H1 (cell line): ENCODE data around the gene SARS2. TPM values are rescaled to one million over a fixed set of nuclear protein-coding genes. Genes with fewer than 3 reads are reported as not detected.
A peak's percentile ranks its signal among the peaks of the same experiment; 100 is the strongest.

Source experiments
- CTCF ChIA-PET: fragments of 300-600 bp; sonication (Branson Sonifier 250); formaldehyde crosslinking; loops from one replicate; lab custom pipeline; 2021; ENCODE audit not compliant: partially characterized antibody; lab: Charles Lee
- POLR2A ChIA-PET: fragments of 300-600 bp; sonication (Branson Sonifier 250); formaldehyde crosslinking; loops from one replicate; lab custom pipeline; 2021; ENCODE audit warnings: inconsistent platforms; ENCODE audit not compliant: partially characterized antibody; lab: Charles Lee
- DNase-seq, 2 experiments: peaks; one replicate each; pipeline versions ENCODE4 v3.0.0 to v3.0.0-alpha.2; 2010 to 2022; ENCODE audit warnings: low spot score in 2 of 2, low read depth in 1 of 2, mixed read lengths in 1 of 2
- FAIRE-seq: peaks from 2 replicates; lab custom pipeline; 2011; peaks lifted over from hg19 to GRCh38; lab: Jason Lieb, UNC
- H2AFZ ChIP-seq: 2 replicates; pipeline ENCODE4 v1.8.1; 2012; ENCODE audit warnings: low read length, inconsistent platforms
- H2AK5ac ChIP-seq: 2 replicates; pipeline ENCODE4 v1.6.1; 2013; ENCODE audit warnings: low read depth, low read length
- H2BK120ac ChIP-seq: replicated peaks from 2 replicates; pipeline ENCODE3; 2013; ENCODE audit warnings: low read depth, low read length, inconsistent platforms
- H2BK12ac ChIP-seq: 2 replicates; pipeline ENCODE4 v1.6.1; 2013; ENCODE audit warnings: low read depth, low read length
- H2BK15ac ChIP-seq: 2 replicates; pipeline ENCODE4 v1.6.1; 2013; ENCODE audit warnings: low read length
- H2BK20ac ChIP-seq: 2 replicates; pipeline ENCODE4 v1.6.1; 2013; ENCODE audit warnings: low read length
- H2BK5ac ChIP-seq: 2 replicates; pipeline ENCODE4 v1.6.1; 2013; ENCODE audit warnings: low read depth, low read length
- H3K14ac ChIP-seq: 2 replicates; pipeline ENCODE4 v1.6.1; 2013; ENCODE audit warnings: inconsistent platforms; ENCODE audit not compliant: insufficient read length
- H3K18ac ChIP-seq: 2 replicates; pipeline ENCODE4 v1.6.1; 2013; ENCODE audit warnings: low read length; ENCODE audit errors: extremely low read depth
- H3K23ac ChIP-seq: 2 replicates; pipeline ENCODE4 v1.6.1; 2013; ENCODE audit warnings: inconsistent platforms; ENCODE audit not compliant: insufficient read length
- H3K23me2 ChIP-seq: 2 replicates; pipeline ENCODE4 v1.6.1; 2013; ENCODE audit warnings: low read depth, low read length
- H3K27ac ChIP-seq: 2 replicates; pipeline ENCODE4 v1.6.1; 2011; ENCODE audit warnings: low read depth, low read length, inconsistent platforms
- H3K27me3 ChIP-seq, 4 experiments: replicated peaks in 1 of 4; 1 replicate in 1 of 4; 2 replicates in 3 of 4; pipeline versions ENCODE4 v1.6.1 to v1.8.1; 2011 to 2013; ENCODE audit warnings: low read length in 3 of 4, mild to moderate bottlenecking in 3 of 4, inconsistent platforms in 2 of 4, mixed read lengths in 2 of 4, moderate library complexity in 1 of 4; ENCODE audit not compliant: control insufficient read depth in 3 of 4, insufficient read depth in 3 of 4; ENCODE audit errors: extremely low read depth in 1 of 4
- H3K36me3 ChIP-seq, 4 experiments: 2 replicates each; pipeline versions ENCODE4 v1.6.1 to v1.8.1; 2011 to 2013; ENCODE audit warnings: mild to moderate bottlenecking in 4 of 4, low read length in 3 of 4, moderate library complexity in 2 of 4, control low read depth in 1 of 4, inconsistent platforms in 1 of 4; ENCODE audit not compliant: insufficient read depth in 4 of 4, control insufficient read depth in 2 of 4
- H3K4ac ChIP-seq: replicated peaks from 2 replicates; pipeline ENCODE3; 2013; ENCODE audit warnings: low read length, low read depth, mixed read lengths, inconsistent platforms; ENCODE audit not compliant: insufficient read length
- H3K4me1 ChIP-seq, 4 experiments: replicated peaks in 1 of 4; 1 replicate in 1 of 4; 2 replicates in 3 of 4; pipeline versions ENCODE4 v1.6.1 to v1.8.1; 2011 to 2013; ENCODE audit warnings: low read length in 3 of 4, inconsistent platforms in 2 of 4, mixed read lengths in 1 of 4; ENCODE audit not compliant: insufficient read depth in 4 of 4, control insufficient read depth in 3 of 4
- H3K4me2 ChIP-seq, 2 experiments: 2 replicates each; pipeline versions ENCODE4 v1.6.1 to v1.8.1; 2011 to 2013; ENCODE audit warnings: low read depth in 2 of 2, low read length in 2 of 2, control low read depth in 1 of 2, inconsistent platforms in 1 of 2, mild to moderate bottlenecking in 1 of 2; ENCODE audit not compliant: insufficient read depth in 1 of 2
- H3K4me3 ChIP-seq, 4 experiments: fragments of 200-600, 300-600 bp in 1 of 4; sonication (generic), shearing (Covaris generic), sonication (Bioruptor Twin) in 1 of 4; 2 replicates each; pipeline versions ENCODE4 v1.5.1 to v1.8.1; 2011 to 2016; ENCODE audit warnings: low read length in 4 of 4, low read depth in 3 of 4, control low read depth in 2 of 4, inconsistent platforms in 2 of 4, mild to moderate bottlenecking in 2 of 4, mixed read lengths in 1 of 4, moderate library complexity in 1 of 4; ENCODE audit not compliant: insufficient read depth in 2 of 4; ENCODE audit errors: extremely low read depth in 1 of 4
- H3K56ac ChIP-seq: replicated peaks from 2 replicates; pipeline ENCODE3; 2013; ENCODE audit warnings: low read depth, mild to moderate bottlenecking, mixed read lengths, low read length, inconsistent platforms; ENCODE audit not compliant: insufficient read length
- H3K79me1 ChIP-seq: 2 replicates; pipeline ENCODE4 v1.6.1; 2013; ENCODE audit warnings: low read depth, low read length, control low read depth
- H3K79me2 ChIP-seq, 2 experiments: 2 replicates each; pipeline versions ENCODE4 v1.6.1 to v1.8.1; 2012 to 2013; ENCODE audit warnings: low read length in 2 of 2, mild to moderate bottlenecking in 2 of 2, inconsistent platforms in 1 of 2; ENCODE audit not compliant: insufficient read depth in 2 of 2, control insufficient read depth in 1 of 2
- H3K9ac ChIP-seq, 4 experiments: replicated peaks in 1 of 4; 1 replicate in 1 of 4; 2 replicates in 3 of 4; pipeline versions ENCODE4 v1.6.1 to v1.8.1; 2011 to 2013; ENCODE audit warnings: low read depth in 3 of 4, low read length in 3 of 4, control low read depth in 2 of 4, mild to moderate bottlenecking in 2 of 4, moderate library complexity in 2 of 4, inconsistent platforms in 1 of 4; ENCODE audit errors: extremely low read depth in 1 of 4
- H3K9me3 ChIP-seq, 2 experiments: 2 replicates each; pipeline versions ENCODE4 v1.6.1 to v1.8.1; 2012 to 2013; ENCODE audit warnings: mild to moderate bottlenecking in 2 of 2, moderate library complexity in 2 of 2, control low read depth in 1 of 2, inconsistent platforms in 1 of 2, low read depth in 1 of 2, low read length in 1 of 2, mixed read lengths in 1 of 2; ENCODE audit not compliant: insufficient read depth in 2 of 2
- H4K20me1 ChIP-seq, 2 experiments: replicated peaks in 1 of 2; 2 replicates each; pipeline versions ENCODE3 to v1.8.1; 2011 to 2013; ENCODE audit warnings: inconsistent platforms in 2 of 2, low read length in 2 of 2, mild to moderate bottlenecking in 1 of 2; ENCODE audit not compliant: insufficient read depth in 2 of 2, control insufficient read depth in 1 of 2
- H4K5ac ChIP-seq: 2 replicates; pipeline ENCODE4 v1.6.1; 2013; ENCODE audit warnings: low read length, low read depth, mixed read lengths, inconsistent platforms; ENCODE audit not compliant: insufficient read length
- H4K8ac ChIP-seq: 2 replicates; pipeline ENCODE4 v1.8.0; 2013; ENCODE audit warnings: mild to moderate bottlenecking, moderate library complexity, low read length, inconsistent platforms; ENCODE audit not compliant: insufficient read depth; ENCODE audit errors: extremely low read depth
- H4K91ac ChIP-seq: replicated peaks from 2 replicates; pipeline ENCODE3; 2013; ENCODE audit warnings: low read length, mixed read lengths, inconsistent platforms; ENCODE audit not compliant: insufficient read length
- BACH1 ChIP-seq: IDR thresholded peaks from 2 replicates; pipeline ENCODE4 v1.6.1; 2012; ENCODE audit warnings: low read length, improper control_type of control experiment
- CBX8 ChIP-seq: fragments of 300-800, 300-1000 bp; sonication (generic); IDR thresholded peaks from 2 replicates; pipeline ENCODE4 v1.7.1; 2016; ENCODE audit warnings: low read depth, low read length, borderline replicate concordance
- EP300 ChIP-seq, 2 experiments: IDR thresholded peaks; 1 replicate in 1 of 2; 2 replicates in 1 of 2; pipeline ENCODE4 v1.6.1; 2011 to 2012; ENCODE audit warnings: low read depth in 2 of 2, low read length in 2 of 2, mild to moderate bottlenecking in 2 of 2, borderline replicate concordance in 1 of 2, inconsistent platforms in 1 of 2, moderate library complexity in 1 of 2
- GABPA ChIP-seq: IDR thresholded peaks from 2 replicates; pipeline ENCODE4 v1.6.1; 2011; ENCODE audit warnings: mild to moderate bottlenecking, low read length, moderate library complexity, borderline replicate concordance; ENCODE audit not compliant: insufficient read depth
- KDM4A ChIP-seq: IDR thresholded peaks from one replicate; pipeline ENCODE4 v1.7.1; 2012; ENCODE audit warnings: low read depth, mild to moderate bottlenecking, moderate library complexity, low read length, inconsistent platforms; ENCODE audit not compliant: severe bottlenecking
- MAFK ChIP-seq: IDR thresholded peaks from 2 replicates; pipeline ENCODE4 v1.6.1; 2012; ENCODE audit warnings: low read depth, mild to moderate bottlenecking, improper control_type of control experiment, low read length
- RNF2 ChIP-seq: fragments of 200-900, 300-1000 bp; sonication (generic); IDR thresholded peaks from 2 replicates; pipeline ENCODE4 v1.7.1; 2016; ENCODE audit warnings: borderline replicate concordance, low read depth, mild to moderate bottlenecking, antibody characterized with exemption, low read length; ENCODE audit not compliant: poor library complexity, severe bottlenecking; ENCODE audit errors: missing control alignments
- SP2 ChIP-seq: IDR thresholded peaks from 2 replicates; pipeline ENCODE4 v1.6.1; 2012; ENCODE audit warnings: mild to moderate bottlenecking, low read length, inconsistent platforms
- TBP ChIP-seq: IDR thresholded peaks from 2 replicates; pipeline ENCODE4 v1.6.1; 2011; ENCODE audit warnings: low read depth, low read length, improper control_type of control experiment
- WGBS, 2 experiments: shearing (Covaris generic) in 1 of 2; methylation state at CpG; one replicate each; pipeline versions ENCODE4 v1.1.6 to v1.1.7; 2013 to 2015; ENCODE audit warnings: low lambda C conversion rate in 2 of 2, mixed read lengths in 2 of 2, inconsistent platforms in 1 of 2, low coverage in 1 of 2, missing lambda C conversion rate in 1 of 2; ENCODE audit not compliant: insufficient replicate concordance in 2 of 2, insufficient coverage in 1 of 2, insufficient read length in 1 of 2; ENCODE audit errors: extremely low coverage in 1 of 2, missing lambda C conversion rate in 1 of 2; 5-methylcytosine and 5-hydroxymethylcytosine counted together
- polyA plus RNA-seq, 7 experiments: library from polyadenylated mRNA; depleted of rRNA in 3 of 7; stranded (reverse) in 5 of 7; unstranded in 2 of 7; fragments of >200 nt in 5 of 7; fragments of 200-250 nt in 2 of 7; gene quantifications; 1 replicate in 5 of 7; 2 replicates in 1 of 7; 4 replicates in 1 of 7; pipeline versions ENCODE4 v1.2.1 to v1.2.3, GENCODE V29; 2011 to 2013; ENCODE audit warnings: missing spikeins in 2 of 7, mixed read lengths in 2 of 7
- total RNA-seq: library from RNA; stranded (reverse); fragmentation: NEBNext Ultra II Directional; extraction: Animal tissue kit (Norgen Biotek cat#: 25700); gene quantifications from 2 replicates; pipeline ENCODE4 v1.2.1, GENCODE V29; 2021

The SARS2 gene
- total and polyA plus RNA-seq, 2 of the 8 experiments (the other 6 are each of a cell fraction or from before 2014, with no cell fraction given), result 68.0 to 102 TPM

- H2BK120ac ChIP-seq, result no peak overlapping the region
- peak in 1 of 2 experiments; percentile 91 for DNase-seq
- WGBS, 2 experiments, result 22% methylated on average over 61 of the region's 62 CpGs; no CpG with 5 or more reads in 1 of the 2 experiments
- peaks cover 0 to 11% (median 5%) of the 10 kb centered on the region in 4 experiments; a peak in 5 of 7 replicates for H3K27me3 ChIP-seq
- peaks cover 7% of the 10 kb centered on the region; the same call in 1 of the 2 replicates for H3K23me2 ChIP-seq
- no peak overlapping the region for H2BK20ac ChIP-seq
- H2AK5ac ChIP-seq, result no peak overlapping the region
- H2BK5ac ChIP-seq, result no peak overlapping the region
- H2AFZ ChIP-seq, result peak overlapping the region; percentile 79; the same call in 1 of the 2 replicates
- ChIA-PET POLR2A (interaction anchor here (0.5 to 3.4 kb wide), 13 partner anchors 8 to 204 kb away, joined by 3 to 33 read pairs (median 4); partner anchors contain the start of genes CCER2, FBXO17, HNRNPL and MRPS12), CTCF (interaction anchor here (0.5 to 3.3 kb wide), 12 partner anchors 10 to 153 kb away, joined by 3 to 32 read pairs (median 4); partner anchors contain the start of genes CAPN12 and NFKBIB)
- peak overlapping the region; percentile 55 for H4K5ac ChIP-seq
- H3K9me3 ChIP-seq, result no peaks in the 10 kb centered on the region
- H3K4me3 ChIP-seq, result peak overlapping the region; percentile 38 to 63 (median 55)
- peak overlapping the region; percentile 40 for H3K4ac ChIP-seq
- H4K20me1 ChIP-seq, result no peaks in the 10 kb centered on the region
- H3K4me2 ChIP-seq, result peak overlapping the region; percentile 74 to 79
- 0 out of 2 replicates have a peak overlapping the region, but pooled peaks have one; percentile 65 for H3K18ac ChIP-seq
- no peak for FAIRE-seq
- H4K91ac ChIP-seq, result peak overlapping the region; percentile 45
- H3K56ac ChIP-seq, result no peak overlapping the region
- H3K36me3 ChIP-seq, result no peaks in the 10 kb centered on the region
- H3K79me1 ChIP-seq, result no peaks in the 10 kb centered on the region
- H3K79me2 ChIP-seq, result no peaks in the 10 kb centered on the region
- peak overlapping the region; percentile 46; the same call in 1 of the 2 replicates for H2BK15ac ChIP-seq
- no peak overlapping the region for H3K14ac ChIP-seq
- peak overlapping the region; percentile 60; the same call in 1 of the 2 replicates for H2BK12ac ChIP-seq
- no peak overlapping the region for H3K23ac ChIP-seq
- no peak overlapping the region; a peak in 2 of 7 replicates for H3K9ac ChIP-seq
- H3K27ac ChIP-seq, result no peak overlapping the region
- peaks cover 0 to 7% (median 4%) of the 10 kb centered on the region in 4 experiments; a peak in 5 of 7 replicates for H3K4me1 ChIP-seq
- H4K8ac ChIP-seq, result peak overlapping the region; percentile 83
- TF ChIP-seq EP300 (IDR thresholded peaks at IDR 0.05; ENCODE audit: borderline replicate concordance in 1 of 2, low read depth in 2 of 2, low read length in 2 of 2) (peak in 1 of 2 experiments; percentile 66; a peak in 1 of 3 replicates), BACH1 (peak; percentile 97), MAFK (no peak), RNF2 (no peak), GABPA (peak; percentile 45; the same call in 1 of the 2 replicates), SP2 (no peak), CBX8 (no peak), KDM4A (peak; percentile 42), TBP (no peak)
Measured at GRCh38 chr19:38869836-38870607, 60.5 kb downstream of the SARS2 start.
